Neural progenitor cell (in vitro differentiated cells): Measurements from ENCODE around the gene MMRN2. TPM values are rescaled to one million over a fixed set of nuclear protein-coding genes. Genes with fewer than 3 reads are reported as not detected.

ENCODE experiments used
- DNase-seq: peaks from one replicate; pipeline ENCODE4 v3.0.0-alpha.2; 2016; ENCODE audit warnings: low spot score
- H2AFZ ChIP-seq: fragments of 200-600 bp; sonication (generic); replicated peaks from 2 replicates; pipeline ENCODE4 v1.6.1; 2016; ENCODE audit warnings: antibody characterized with exemption
- H3F3A ChIP-seq: fragments of 200-600 bp; sonication (generic); 2 replicates; pipeline ENCODE4 v1.6.1; 2016; ENCODE audit warnings: antibody characterized with exemption, low read depth
- H3K27ac ChIP-seq: fragments of 200-600 bp; sonication (generic); 2 replicates; pipeline ENCODE4 v1.5.1; 2016; ENCODE audit warnings: mild to moderate bottlenecking
- H3K27me3 ChIP-seq: fragments of 200-600 bp; sonication (generic); 2 replicates; pipeline ENCODE4 v1.6.1; 2016; ENCODE audit warnings: mild to moderate bottlenecking, moderate library complexity
- H3K36me3 ChIP-seq: fragments of 200-600 bp; sonication (generic); 2 replicates; pipeline ENCODE4 v1.5.1; 2016
- H3K4me1 ChIP-seq: fragments of 200-600 bp; sonication (generic); 2 replicates; pipeline ENCODE4 v1.6.1; 2016; ENCODE audit warnings: mixed run types
- H3K4me2 ChIP-seq: fragments of 200-600 bp; sonication (generic); 2 replicates; pipeline ENCODE4 v1.6.1; 2016
- H3K4me3 ChIP-seq: fragments of 200-600 bp; sonication (generic); 2 replicates; pipeline ENCODE4 v1.5.1; 2016
- H3K79me2 ChIP-seq: fragments of 200-600 bp; sonication (generic); 2 replicates; pipeline ENCODE4 v1.6.1; 2016; ENCODE audit warnings: low read depth
- H3K9ac ChIP-seq: fragments of 200-600 bp; sonication (generic); 2 replicates; pipeline ENCODE4 v1.6.1; 2016
- H3K9me3 ChIP-seq: fragments of 200-600 bp; sonication (generic); 2 replicates; pipeline ENCODE4 v1.5.1; 2016; ENCODE audit warnings: low read depth
- H4K20me1 ChIP-seq: fragments of 200-600 bp; sonication (generic); 2 replicates; pipeline ENCODE4 v1.6.1; 2016; ENCODE audit warnings: low read depth
- H3K27ac Mint-ChIP-seq: 3 replicates; pipeline ENCODE4 v1.8.0; 2021; ENCODE audit warnings: mixed read lengths
- H3K27me3 Mint-ChIP-seq: 2 replicates; pipeline ENCODE4 v1.8.0; 2022; ENCODE audit warnings: low read depth, mild to moderate bottlenecking, inconsistent platforms, moderate library complexity, mixed read lengths; ENCODE audit not compliant: insufficient read depth
- H3K36me3 Mint-ChIP-seq: 3 replicates; pipeline ENCODE4 v1.8.0; 2021; ENCODE audit warnings: mixed read lengths
- H3K4me1 Mint-ChIP-seq: 3 replicates; pipeline ENCODE4 v1.8.0; 2021; ENCODE audit warnings: mixed read lengths
- H3K4me3 Mint-ChIP-seq: 3 replicates; pipeline ENCODE4 v1.8.0; 2021; ENCODE audit warnings: mild to moderate bottlenecking, moderate library complexity, mixed read lengths
- H3K9me3 Mint-ChIP-seq: 3 replicates; pipeline ENCODE4 v1.8.0; 2020; ENCODE audit warnings: mixed read lengths
- CTCF ChIP-seq: fragments of 200-600 bp; sonication (generic); IDR thresholded peaks from 2 replicates; pipeline ENCODE4 v1.5.1; 2017; ENCODE audit warnings: antibody characterized with exemption, mild to moderate bottlenecking
- EZH2 ChIP-seq: fragments of 200-600 bp; sonication (generic); IDR thresholded peaks from 2 replicates; pipeline ENCODE4 v1.6.1; 2017; ENCODE audit warnings: antibody characterized with exemption, mild to moderate bottlenecking, moderate library complexity
- EZH2phosphoT487 ChIP-seq: fragments of 200-600 bp; sonication (generic); IDR thresholded peaks from 2 replicates; pipeline ENCODE4 v1.6.1; 2017; ENCODE audit warnings: antibody characterized with exemption
- total RNA-seq: library from RNA; depleted of rRNA; stranded (reverse); fragments of >200 nt; gene quantifications from 2 replicates; pipeline ENCODE4 v1.2.3, GENCODE V29; 2015; ENCODE audit warnings: low replicate concordance

The MMRN2 gene
- total RNA-seq, 1 donor from 2014 or later: 0.28 TPM

- Histone ChIP-seq H3K9me3 (no peaks in the 10 kb centered on the region), H3K36me3 (no peaks in the 10 kb centered on the region), H3K4me1 (peaks cover 4% of the 10 kb centered on the region), H3F3A (no peaks in the 10 kb centered on the region), H4K20me1 (no peaks in the 10 kb centered on the region), H3K9ac (no peak overlapping the region), H2AFZ (peak overlapping the region; percentile 98), H3K27me3 (no peaks in the 10 kb centered on the region), H3K79me2 (no peaks in the 10 kb centered on the region), H3K27ac (no peak overlapping the region), H3K4me2 (no peak overlapping the region), H3K4me3 (no peak overlapping the region)
- Mint-ChIP-seq H3K4me3 (no peak overlapping the region), H3K9me3 (peaks cover 4% of the 10 kb centered on the region), H3K36me3 (no peaks in the 10 kb centered on the region), H3K27ac (peak overlapping the region; percentile 65), H3K27me3 (peaks cover 11% of the 10 kb centered on the region), H3K4me1 (peaks cover 8% of the 10 kb centered on the region)
- no peak for DNase-seq
- TF ChIP-seq EZH2phosphoT487: no peak
- TF ChIP-seq CTCF: no peak
- TF ChIP-seq EZH2: no peak
Observed at GRCh38 chr10:86946213-86947155, 10.9 kb downstream of the MMRN2 start.

GRCh38 chr10:86945361-86946212, 11.8 kb downstream of the MMRN2 start:
- H3K27me3 Mint-ChIP-seq: peaks cover 8% of the 10 kb centered on the region
- peaks cover 2% of the 10 kb centered on the region for H3K9me3 Mint-ChIP-seq
- Histone ChIP-seq H4K20me1 (no peaks in the 10 kb centered on the region), H3K27me3 (no peaks in the 10 kb centered on the region), H3K9me3 (no peaks in the 10 kb centered on the region), H3F3A (no peaks in the 10 kb centered on the region), H3K36me3 (no peaks in the 10 kb centered on the region), H2AFZ (peak overlapping the region; percentile 98), H3K79me2 (no peaks in the 10 kb centered on the region), H3K4me3 (no peak overlapping the region), H3K27ac (no peak overlapping the region), H3K9ac (no peak overlapping the region), H3K4me1 (peaks cover 4% of the 10 kb centered on the region), H3K4me2 (peak overlapping the region; percentile 19)
- TF ChIP-seq EZH2 (no peak), EZH2phosphoT487 (no peak), CTCF (peak; percentile 68)
- no peak overlapping the region for H3K4me3 Mint-ChIP-seq
- peak overlapping the region; percentile 58 for H3K27ac Mint-ChIP-seq
- DNase-seq: peak; percentile 79
- H3K36me3 Mint-ChIP-seq: no peaks in the 10 kb centered on the region
- H3K4me1 Mint-ChIP-seq: peaks cover 8% of the 10 kb centered on the region

GRCh38 chr10:86944907-86945306, 12.5 kb downstream of the MMRN2 start:
- H2AFZ ChIP-seq: no peak overlapping the region
- H3K36me3 ChIP-seq: no peaks in the 10 kb centered on the region
- Mint-ChIP-seq H3K27ac (no peak overlapping the region), H3K27me3 (peaks cover 8% of the 10 kb centered on the region), H3K36me3 (no peaks in the 10 kb centered on the region), H3K4me3 (no peak overlapping the region), H3K4me1 (peaks cover 8% of the 10 kb centered on the region), H3K9me3 (no peaks in the 10 kb centered on the region)
- H3K9ac ChIP-seq: no peak overlapping the region
- H3K4me2 ChIP-seq: no peak overlapping the region
- H4K20me1 ChIP-seq: no peaks in the 10 kb centered on the region
- no peaks in the 10 kb centered on the region for H3F3A ChIP-seq
- no peak overlapping the region for H3K4me3 ChIP-seq
- no peaks in the 10 kb centered on the region for H3K27me3 ChIP-seq
- H3K79me2 ChIP-seq: no peaks in the 10 kb centered on the region
- no peak overlapping the region for H3K27ac ChIP-seq
- peaks cover 4% of the 10 kb centered on the region for H3K4me1 ChIP-seq
- DNase-seq: no peak
- H3K9me3 ChIP-seq: no peaks in the 10 kb centered on the region
- TF ChIP-seq EZH2: no peak
- no peak for TF ChIP-seq EZH2phosphoT487
- no peak for TF ChIP-seq CTCF
